Testis (tissue), 3 donors: ENCODE data around the gene ZNF597. TPM values are rescaled to one million over a fixed set of nuclear protein-coding genes. Genes with fewer than 3 reads are reported as not detected.
"Not testable (repeated sequence)": the region's sequence is repeated elsewhere in the genome, so short reads cannot be mapped to it uniquely, and the experiment has no call there.

Experiments used
- DNase-seq: peaks from one replicate; pipeline ENCODE4 v3.0.0-alpha.2; 2019
- H3K27ac ChIP-seq, 2 donors: fragments of 200-600 bp; sonication (generic); one replicate each; pipeline ENCODE4 v1.5.1; 2019
- H3K27me3 ChIP-seq: fragments of 200-600 bp; sonication (generic); one replicate; pipeline ENCODE4 v1.5.1; 2019
- H3K36me3 ChIP-seq: fragments of 200-600 bp; sonication (generic); one replicate; pipeline ENCODE4 v1.5.1; 2017; ENCODE audit warnings: low read depth; ENCODE audit errors: missing control alignments
- H3K4me1 ChIP-seq: fragments of 200-600 bp; sonication (generic); one replicate; pipeline ENCODE4 v1.5.1; 2019
- H3K4me3 ChIP-seq, 2 donors: fragments of 200-600 bp; sonication (generic); one replicate each; pipeline ENCODE4 v1.5.1; 2017 to 2019
- H3K9me3 ChIP-seq: fragments of 200-600 bp; sonication (generic); one replicate; pipeline ENCODE4 v1.5.1; 2017
- POLR2A ChIP-seq: fragments of 450-650 bp; IDR thresholded peaks from one replicate; pipeline ENCODE4 v1.6.1; 2017; ENCODE audit warnings: antibody characterized with exemption, mild to moderate bottlenecking, moderate library complexity
- WGBS, 2 donors: methylation state at CpG; one replicate each; pipeline ENCODE4 v1.1.5; 2018; 5-methylcytosine and 5-hydroxymethylcytosine counted together
- intact Hi-C: fragments of 100-400 bp; cut with DNase I; formaldehyde crosslinking; loops from one replicate; pipeline ENCODE4 v1.15.1; 2023; ENCODE audit warnings: low total_unique reads
- polyA plus RNA-seq: library from polyadenylated mRNA; stranded (reverse); fragments of 350-450 nt; fragmentation: Illumina TruSeq; extraction: RNeasy Lipid Tissue Mini Kit (QIAGEN cat#74804); gene quantifications from one replicate; pipeline ENCODE4 v1.2.3, GENCODE V29; 2014; ENCODE audit warnings: low read depth, low replicate concordance; ENCODE audit not compliant: insufficient read depth
- total RNA-seq, 2 donors: library from RNA; depleted of rRNA; stranded (reverse); fragments of >200 nt; gene quantifications; one replicate each; pipeline ENCODE4 v1.2.3, GENCODE V29; 2016
- TF ChIP-seq, protein P1 (sequence below), 3 experiments: fragments of 450-650 bp in 2 of 3; fragments of 200-600 bp in 1 of 3; sonication (generic) in 1 of 3; IDR thresholded peaks; one replicate each; pipeline ENCODE4 v1.5.1; 2016 to 2019; ENCODE audit warnings: antibody characterized with exemption in 3 of 3, mild to moderate bottlenecking in 2 of 3, moderate library complexity in 1 of 3

The ZNF597 gene
- total and polyA plus RNA-seq, 3 donors from 2014 or later = 6.9 to 11.0 (median 9.1) TPM

DNA sequence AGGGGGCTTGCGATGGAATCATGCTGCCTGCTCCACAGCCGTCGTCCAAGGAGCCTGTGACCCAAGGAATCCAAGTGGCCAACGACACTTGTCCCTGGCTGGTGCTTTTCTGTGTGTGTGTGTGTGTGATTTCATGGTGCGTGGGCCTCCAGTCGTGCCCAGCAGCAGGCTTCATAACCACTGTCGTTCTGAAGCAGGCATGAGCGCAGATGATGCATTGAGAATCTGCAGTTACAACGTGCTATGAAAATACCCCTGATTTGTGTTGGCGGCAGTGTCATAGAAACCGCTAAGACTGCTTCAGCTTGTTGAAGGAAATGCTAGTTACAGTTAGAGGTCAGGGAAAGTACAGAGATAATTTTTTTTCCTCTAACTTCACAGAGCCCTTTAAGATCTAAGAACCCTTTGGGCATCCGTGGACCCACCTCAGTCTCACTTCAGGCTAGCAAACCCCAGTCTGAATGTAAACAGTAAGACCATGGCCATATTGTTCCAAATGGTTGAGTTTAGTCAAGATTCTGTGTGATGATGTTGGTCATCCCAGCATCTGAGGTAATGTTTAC, 36.4 kb upstream of the ZNF597 start:
- TF ChIP-seq POLR2A = no peak
- TF ChIP-seq, protein P1, sequence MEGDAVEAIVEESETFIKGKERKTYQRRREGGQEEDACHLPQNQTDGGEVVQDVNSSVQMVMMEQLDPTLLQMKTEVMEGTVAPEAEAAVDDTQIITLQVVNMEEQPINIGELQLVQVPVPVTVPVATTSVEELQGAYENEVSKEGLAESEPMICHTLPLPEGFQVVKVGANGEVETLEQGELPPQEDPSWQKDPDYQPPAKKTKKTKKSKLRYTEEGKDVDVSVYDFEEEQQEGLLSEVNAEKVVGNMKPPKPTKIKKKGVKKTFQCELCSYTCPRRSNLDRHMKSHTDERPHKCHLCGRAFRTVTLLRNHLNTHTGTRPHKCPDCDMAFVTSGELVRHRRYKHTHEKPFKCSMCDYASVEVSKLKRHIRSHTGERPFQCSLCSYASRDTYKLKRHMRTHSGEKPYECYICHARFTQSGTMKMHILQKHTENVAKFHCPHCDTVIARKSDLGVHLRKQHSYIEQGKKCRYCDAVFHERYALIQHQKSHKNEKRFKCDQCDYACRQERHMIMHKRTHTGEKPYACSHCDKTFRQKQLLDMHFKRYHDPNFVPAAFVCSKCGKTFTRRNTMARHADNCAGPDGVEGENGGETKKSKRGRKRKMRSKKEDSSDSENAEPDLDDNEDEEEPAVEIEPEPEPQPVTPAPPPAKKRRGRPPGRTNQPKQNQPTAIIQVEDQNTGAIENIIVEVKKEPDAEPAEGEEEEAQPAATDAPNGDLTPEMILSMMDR (IDR thresholded peaks at IDR 0.05) = no peak
- Histone ChIP-seq H3K36me3 (no peaks in the 10 kb centered on the region), H3K27me3 (no peaks in the 10 kb centered on the region), H3K4me3 (no peak overlapping the region), H3K27ac (no peak overlapping the region), H3K9me3 (no peaks in the 10 kb centered on the region), H3K4me1 (peaks cover 17% of the 10 kb centered on the region)
- no peak for DNase-seq
- intact Hi-C loops = no loop called here
- WGBS, 2 donors = 88 to 90% methylated on average over 9 to 12 of the region's 12 CpGs

DNA sequence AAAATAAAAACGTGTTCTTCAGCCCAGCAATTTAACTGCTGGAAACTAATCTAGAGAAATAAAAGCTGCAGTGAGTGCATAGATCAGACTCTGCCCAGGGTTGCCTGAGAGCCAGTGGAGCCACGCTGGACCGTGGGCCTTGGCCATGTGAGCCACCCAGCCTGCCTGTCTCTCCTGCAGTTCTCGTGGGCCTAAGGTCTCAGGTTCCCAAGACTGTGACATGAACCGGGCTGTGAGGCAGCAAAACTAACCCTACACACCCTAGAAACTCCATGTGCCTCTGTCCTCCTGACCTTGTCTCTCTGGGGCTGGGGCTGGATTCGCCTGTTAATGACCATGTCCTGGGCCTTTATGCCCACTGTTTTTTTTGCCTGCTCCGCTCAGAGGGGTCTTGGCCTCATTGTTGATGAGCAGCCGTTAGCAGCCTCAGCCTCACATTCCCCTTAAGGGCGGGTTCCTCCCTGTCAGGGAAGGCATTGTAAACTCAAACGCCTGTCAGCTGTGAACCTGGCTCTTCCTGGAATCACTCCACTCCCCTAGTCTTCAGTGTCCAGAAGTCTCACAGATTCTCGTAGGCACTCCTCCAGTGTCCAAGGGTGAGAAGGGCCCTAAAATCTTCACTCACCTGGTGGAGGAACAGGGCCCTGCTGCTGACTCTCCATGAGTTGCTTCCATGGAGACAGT, 35.1 kb upstream of the ZNF597 start:
- H3K27ac ChIP-seq = no peak overlapping the region
- no peak for TF ChIP-seq POLR2A
- TF ChIP-seq, protein P1 (IDR thresholded peaks at IDR 0.05) = no peak
- DNase-seq = no peak
- peaks cover 26% of the 10 kb centered on the region for H3K4me1 ChIP-seq
- H3K27me3 ChIP-seq = no peaks in the 10 kb centered on the region
- H3K9me3 ChIP-seq = no peaks in the 10 kb centered on the region
- WGBS, 2 donors = 79 to 82% methylated on average over 11 of the region's 11 CpGs
- H3K4me3 ChIP-seq = no peak overlapping the region
- H3K36me3 ChIP-seq = no peaks in the 10 kb centered on the region
- intact Hi-C loops = no loop called here

DNA sequence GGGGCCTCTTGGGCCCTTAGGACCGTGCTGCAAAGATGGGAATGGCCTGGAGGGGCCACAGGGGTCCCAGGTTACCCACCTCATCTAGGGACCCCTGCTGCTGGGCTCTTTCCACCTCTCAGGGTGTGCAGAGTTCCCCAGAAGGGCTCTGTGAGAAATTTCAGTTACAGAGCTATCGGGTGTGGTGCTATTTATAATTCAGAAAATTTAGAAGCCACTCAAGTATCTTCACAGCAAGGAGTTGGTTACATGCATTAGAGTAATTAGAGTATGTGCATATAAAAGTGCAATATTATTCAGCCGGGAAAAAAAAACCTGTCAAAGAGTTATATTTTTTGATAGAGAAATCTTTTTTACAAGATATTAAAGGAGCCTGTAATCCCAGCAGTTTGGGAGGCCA, 33.1 kb upstream of the ZNF597 start:
- Histone ChIP-seq H3K27ac (no peak overlapping the region), H3K9me3 (no peaks in the 10 kb centered on the region), H3K4me3 (no peak overlapping the region), H3K4me1 (peaks cover 15% of the 10 kb centered on the region), H3K36me3 (no peaks in the 10 kb centered on the region), H3K27me3 (no peaks in the 10 kb centered on the region)
- 88 to 91% methylated on average over 3 of the region's 3 CpGs for WGBS, 2 donors
- TF ChIP-seq, protein P1 (IDR thresholded peaks at IDR 0.05) = no peak
- no peak for TF ChIP-seq POLR2A
- DNase-seq = no peak
- intact Hi-C loops = no loop called here

DNA sequence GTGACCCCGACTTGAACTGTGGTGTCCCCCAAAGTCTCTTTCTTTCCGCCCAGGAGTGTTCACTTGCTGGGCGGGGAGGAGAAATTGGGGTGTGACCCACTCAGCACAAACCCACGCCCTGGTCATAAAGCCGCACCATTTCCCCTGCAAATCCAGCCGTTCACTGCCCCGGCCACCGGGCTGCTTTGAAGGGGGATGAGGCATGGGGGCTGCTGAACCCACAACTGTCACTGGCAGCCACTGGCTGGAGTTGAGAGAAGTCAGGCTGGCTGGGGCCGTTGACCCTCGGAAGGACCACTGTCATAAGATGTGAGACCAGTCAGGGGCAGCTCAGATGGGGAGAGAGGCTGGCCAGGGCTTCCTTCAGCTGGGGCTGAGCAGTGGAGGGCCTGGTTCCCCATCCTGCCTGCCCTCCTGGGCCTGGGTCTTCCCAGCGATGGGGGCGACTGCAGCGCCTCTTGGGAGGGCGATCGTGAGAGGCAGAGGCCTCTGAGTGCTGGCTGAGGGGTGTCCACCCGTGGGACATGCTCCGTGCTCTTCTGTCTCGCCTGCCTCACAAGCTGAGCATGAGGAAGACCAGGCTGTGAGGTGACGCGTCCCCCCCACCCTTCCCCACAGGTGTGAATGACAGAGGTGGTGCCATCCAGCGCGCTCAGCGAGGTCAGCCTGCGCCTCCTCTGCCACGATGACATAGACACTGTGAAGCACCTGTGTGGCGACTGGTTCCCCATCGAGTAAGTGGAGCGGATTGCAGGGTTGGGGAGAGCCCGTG, 32.5 kb upstream of the ZNF597 start:
- Histone ChIP-seq H3K4me3 (no peak overlapping the region), H3K27ac (no peak overlapping the region), H3K27me3 (no peaks in the 10 kb centered on the region), H3K9me3 (no peaks in the 10 kb centered on the region), H3K36me3 (no peaks in the 10 kb centered on the region), H3K4me1 (peaks cover 10% of the 10 kb centered on the region)
- intact Hi-C loops = no loop called here
- WGBS, 2 donors = 91 to 94% methylated on average over 13 to 27 of the region's 29 CpGs
- DNase-seq = no peak
- no peak for TF ChIP-seq POLR2A
- TF ChIP-seq, protein P1 (IDR thresholded peaks at IDR 0.05) = no peak

DNA sequence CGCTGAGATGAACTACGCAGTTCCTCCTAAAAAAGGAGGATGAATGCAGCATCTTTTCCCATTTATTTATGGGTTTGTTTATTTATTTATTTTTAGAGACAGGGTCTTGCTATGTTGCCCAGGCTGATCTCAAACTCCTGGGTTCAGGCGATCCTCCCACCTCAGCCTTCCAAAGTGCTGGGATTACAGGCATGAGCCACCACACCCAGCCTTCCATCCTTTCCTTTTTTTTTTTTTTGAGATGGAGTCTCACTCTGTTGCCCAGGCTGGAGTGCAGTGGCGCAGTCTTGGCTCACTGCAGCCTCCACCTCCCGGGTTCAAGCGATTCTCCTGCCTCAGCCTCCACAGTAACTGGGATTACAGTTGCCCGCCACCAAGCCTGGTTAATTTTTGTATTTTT, 31.6 kb upstream of the ZNF597 start:
- H3K27me3 ChIP-seq, H3K4me3 ChIP-seq, H3K9me3 ChIP-seq, H3K4me1 ChIP-seq, intact Hi-C loops, H3K27ac ChIP-seq, H3K36me3 ChIP-seq, DNase-seq: not testable (repeated sequence)
- WGBS, 2 donors = 92 to 96% methylated on average over 7 of the region's 7 CpGs
